NT2/D1 (cell line): Measurements from ENCODE around the gene RNF220.

Experiments used
- SUZ12 ChIP-seq: IDR thresholded peaks from 2 replicates; pipeline ENCODE4 v1.6.1; 2011; ENCODE audit not compliant: insufficient read length, insufficient read depth; ENCODE audit errors: extremely low read depth
- YY1 ChIP-seq: IDR thresholded peaks from 2 replicates; pipeline ENCODE4 v1.6.1; 2011; ENCODE audit not compliant: insufficient read length, insufficient read depth
- ZNF274 ChIP-seq: IDR thresholded peaks from 2 replicates; pipeline ENCODE4 v1.6.1; 2011; ENCODE audit warnings: mild to moderate bottlenecking, low read depth, low read length

- no peak for TF ChIP-seq SUZ12
- TF ChIP-seq YY1: no peak
- TF ChIP-seq ZNF274: no peak
These were observed 11.4 kb downstream of the RNF220 start for GRCh38 chr1:44416408-44416807.
